Kidney (tissue), 14 donors: ENCODE results near the gene PAM16. TPM values are rescaled to one million over a fixed set of nuclear protein-coding genes. Genes with fewer than 3 reads are reported as not detected.

Experiments
- DNase-seq, 5 donors: peaks; one replicate each; pipeline ENCODE4 v3.0.0-alpha.2; 2013 to 2020
- FAIRE-seq: peaks from 2 replicates; lab custom pipeline; 2012; peaks lifted over from hg19 to GRCh38; lab: Jason Lieb, UNC
- H3K27ac ChIP-seq, 2 donors: one replicate each; pipeline ENCODE4 v1.7.0; 2013; ENCODE audit warnings: low read depth in 2 of 2, low read length in 2 of 2, inconsistent platforms in 1 of 2
- H3K27me3 ChIP-seq: one replicate; pipeline ENCODE4 v1.7.1; 2013; ENCODE audit warnings: low read length, inconsistent platforms; ENCODE audit not compliant: control insufficient read depth, insufficient read depth
- H3K36me3 ChIP-seq, 3 donors: one replicate each; pipeline versions ENCODE4 v1.7.0 to v1.7.1; 2013; ENCODE audit warnings: low read length in 3 of 3, control low read depth in 1 of 3, inconsistent platforms in 1 of 3; ENCODE audit not compliant: insufficient read depth in 3 of 3, control insufficient read depth in 2 of 3
- H3K4me1 ChIP-seq, 3 donors: one replicate each; pipeline versions ENCODE4 v1.7.0 to v1.7.1; 2013; ENCODE audit warnings: low read length in 3 of 3, inconsistent platforms in 1 of 3, low read depth in 1 of 3; ENCODE audit not compliant: control insufficient read depth in 2 of 3, insufficient read depth in 2 of 3
- H3K4me3 ChIP-seq, 3 donors: one replicate each; pipeline versions ENCODE4 v1.7.0 to v1.8.1; 2013; ENCODE audit warnings: low read length in 3 of 3, control low read depth in 1 of 3, inconsistent platforms in 1 of 3
- H3K9ac ChIP-seq, 3 donors: one replicate each; pipeline versions ENCODE4 v1.7.0 to v1.7.1; 2013; ENCODE audit warnings: low read length in 3 of 3, control low read depth in 1 of 3, inconsistent platforms in 1 of 3
- H3K9me3 ChIP-seq, 3 donors: one replicate each; pipeline versions ENCODE4 v1.7.0 to v1.7.1; 2013; ENCODE audit warnings: low read length in 3 of 3, control low read depth in 1 of 3, inconsistent platforms in 1 of 3; ENCODE audit not compliant: control insufficient read depth in 2 of 3, insufficient read depth in 1 of 3
- intact Hi-C: fragments of 100-400 bp; cut with DNase I; formaldehyde crosslinking; loops from one replicate; pipeline ENCODE4 v1.11.1; 2022
- polyA plus RNA-seq: library from polyadenylated mRNA; stranded (reverse); fragments of 350-450 nt; fragmentation: Illumina TruSeq; extraction: RNeasy Lipid Tissue Mini Kit (QIAGEN cat#74804); gene quantifications from one replicate; pipeline ENCODE4 v1.2.3, GENCODE V29; 2014; ENCODE audit warnings: low read depth, low replicate concordance; ENCODE audit not compliant: insufficient read depth
- total RNA-seq: library from RNA; stranded (reverse); fragmentation: NEBNext Ultra II Directional; extraction: Animal tissue kit (Norgen Biotek cat#: 25700); gene quantifications from one replicate; pipeline ENCODE4 v1.2.1, GENCODE V29; 2021
- TF ChIP-seq, protein P1 (sequence below): IDR thresholded peaks from 3 replicates; pipeline ENCODE4 v1.5.1; 2012; ENCODE audit warnings: mild to moderate bottlenecking, moderate library complexity, borderline replicate concordance; ENCODE audit not compliant: insufficient read depth; ENCODE audit errors: extremely low read depth
- donor health status: control.
- donor health status: control.
- donor health status: control.
- donor health status: control.
- donor health status: control.
- donor health status: DM: yes; HTN: yes; CAD: no.
- donor health status: Normal renal cell carcinoma (clear cell type).

The PAM16 gene
- total and polyA plus RNA-seq, 2 donors from 2014 or later = 29.4 to 61.1 TPM

DNA sequence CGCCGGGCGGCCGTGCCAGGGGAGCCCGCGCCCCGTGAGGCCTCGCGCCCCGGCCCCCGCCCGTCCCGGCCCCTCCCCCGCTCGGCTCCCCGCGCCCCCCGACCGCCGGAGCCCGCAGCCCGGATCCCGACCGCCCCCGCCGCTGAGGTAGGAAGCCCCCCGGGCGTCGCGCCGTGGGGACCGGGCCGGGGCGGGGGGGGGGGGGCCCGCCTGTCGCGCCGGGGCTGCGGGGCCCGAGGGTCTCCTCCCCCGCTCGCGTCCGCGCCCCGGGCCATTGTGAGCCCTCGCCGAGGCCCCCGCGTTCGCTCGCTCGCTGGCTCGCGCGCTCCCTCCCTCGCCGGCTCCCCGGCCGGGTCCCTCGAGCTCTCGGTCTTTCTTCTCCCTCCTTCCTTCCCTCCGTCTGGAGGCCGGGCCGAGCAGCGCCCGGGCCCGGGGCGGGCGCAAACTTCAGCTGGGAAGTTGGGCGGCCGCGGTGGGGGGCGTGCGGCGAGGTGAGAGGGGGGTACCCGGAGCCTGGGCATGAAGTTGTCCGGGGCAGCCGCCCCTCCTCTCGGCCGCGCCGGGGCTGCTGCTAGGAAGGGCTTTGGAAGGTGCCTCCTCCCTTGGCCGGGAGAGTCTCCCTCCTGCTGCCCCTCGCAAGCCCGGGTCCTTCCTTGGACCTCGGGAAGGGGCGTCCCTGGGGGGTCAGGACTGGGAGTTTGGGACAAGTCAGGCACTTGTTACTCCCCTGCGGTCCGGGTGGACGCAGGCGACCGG is 34.8 kb downstream of the PAM16 start:
- TF ChIP-seq, protein P1, sequence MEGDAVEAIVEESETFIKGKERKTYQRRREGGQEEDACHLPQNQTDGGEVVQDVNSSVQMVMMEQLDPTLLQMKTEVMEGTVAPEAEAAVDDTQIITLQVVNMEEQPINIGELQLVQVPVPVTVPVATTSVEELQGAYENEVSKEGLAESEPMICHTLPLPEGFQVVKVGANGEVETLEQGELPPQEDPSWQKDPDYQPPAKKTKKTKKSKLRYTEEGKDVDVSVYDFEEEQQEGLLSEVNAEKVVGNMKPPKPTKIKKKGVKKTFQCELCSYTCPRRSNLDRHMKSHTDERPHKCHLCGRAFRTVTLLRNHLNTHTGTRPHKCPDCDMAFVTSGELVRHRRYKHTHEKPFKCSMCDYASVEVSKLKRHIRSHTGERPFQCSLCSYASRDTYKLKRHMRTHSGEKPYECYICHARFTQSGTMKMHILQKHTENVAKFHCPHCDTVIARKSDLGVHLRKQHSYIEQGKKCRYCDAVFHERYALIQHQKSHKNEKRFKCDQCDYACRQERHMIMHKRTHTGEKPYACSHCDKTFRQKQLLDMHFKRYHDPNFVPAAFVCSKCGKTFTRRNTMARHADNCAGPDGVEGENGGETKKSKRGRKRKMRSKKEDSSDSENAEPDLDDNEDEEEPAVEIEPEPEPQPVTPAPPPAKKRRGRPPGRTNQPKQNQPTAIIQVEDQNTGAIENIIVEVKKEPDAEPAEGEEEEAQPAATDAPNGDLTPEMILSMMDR = no peak
- Histone ChIP-seq H3K9me3 (no peaks in the 10 kb centered on the region), H3K4me1 (peaks cover 0 to 49% (median 36%) of the 10 kb centered on the region in 3 donors), H3K27me3 (no peaks in the 10 kb centered on the region), H3K9ac (peak overlapping the region in 2 of 3 donors; percentile 26 to 84), H3K36me3 (no peaks in the 10 kb centered on the region), H3K4me3 (peak overlapping the region; percentile 48 to 82 (median 52)), H3K27ac (peak overlapping the region; percentile 90 to 93)
- intact Hi-C loops = no loop called here
- FAIRE-seq (no peak), DNase-seq (peak in 3 of 5 donors; percentile 54 to 84 (median 67))

DNA sequence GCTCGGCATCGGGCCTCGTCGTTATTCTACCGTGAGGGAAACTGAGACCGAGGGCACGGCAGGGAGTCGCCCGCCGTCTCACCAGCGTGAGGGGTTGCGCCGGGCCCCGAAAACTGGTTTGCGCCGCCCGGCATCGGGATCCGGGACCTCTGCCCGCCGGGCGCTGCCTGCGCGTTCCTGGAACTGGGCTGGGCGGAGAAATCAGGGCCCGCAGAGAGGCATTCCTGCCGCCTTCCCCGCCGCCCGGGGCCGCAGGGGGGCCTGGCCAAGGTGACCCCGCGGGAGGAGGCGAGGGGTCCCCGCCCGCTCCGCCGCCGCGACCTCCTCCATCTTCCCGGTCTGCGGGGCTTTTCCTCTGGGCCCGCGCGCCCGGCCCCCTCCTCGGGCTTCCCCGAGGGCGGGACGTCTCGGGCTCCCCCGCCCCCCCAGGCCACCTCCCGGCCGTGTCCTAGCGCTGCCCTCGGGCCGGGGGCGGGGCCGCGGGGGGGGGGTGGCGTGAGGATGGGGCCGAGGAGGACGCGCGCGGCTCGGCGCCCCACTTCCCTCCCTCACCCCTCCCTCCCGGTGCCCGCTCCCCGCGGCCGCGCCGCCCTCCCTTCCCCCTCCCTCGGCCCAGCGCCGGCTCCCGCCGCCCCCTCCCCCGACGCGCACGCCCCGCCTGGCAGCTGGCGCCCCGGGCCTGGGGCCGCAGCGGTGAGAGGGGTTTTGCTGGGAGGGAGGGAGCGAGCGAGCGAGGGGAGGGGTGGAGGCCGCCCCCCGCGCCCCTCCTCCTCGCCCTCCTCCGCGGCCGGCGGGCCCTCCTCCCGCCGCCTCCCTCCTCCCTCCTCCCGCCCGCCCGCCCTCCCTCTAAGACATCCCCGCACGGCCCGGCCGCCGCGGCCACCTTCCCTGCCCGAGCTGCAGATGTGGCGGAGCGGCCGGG is 35.7 kb downstream of the PAM16 start, which contains the start of gene GLIS2:
TSS of gene GLIS2 (plus strand) at position 882 of the 922 bp plus-strand sequence. CDS start 16,214 bp downstream, outside the sequence.
- Histone ChIP-seq H3K9ac (peak within 1 kb of the TSS in 2 of 3 donors; percentile 45 to 85), H3K9me3 (no peaks in the 10 kb centered on the region), H3K4me1 (peaks cover 0 to 41% (median 27%) of the 10 kb centered on the region in 3 donors), H3K27ac (peak within 1 kb of the TSS; percentile 90 to 96), H3K36me3 (no peaks in the 10 kb centered on the region), H3K27me3 (no peaks in the 10 kb centered on the region), H3K4me3 (peak within 1 kb of the TSS; percentile 48 to 82 (median 54))
- intact Hi-C loops = no loop called here
- DNase-seq (peak; percentile 93 to 96 (median 94)), FAIRE-seq (no peak)
- TF ChIP-seq, protein P1 = no peak

DNA sequence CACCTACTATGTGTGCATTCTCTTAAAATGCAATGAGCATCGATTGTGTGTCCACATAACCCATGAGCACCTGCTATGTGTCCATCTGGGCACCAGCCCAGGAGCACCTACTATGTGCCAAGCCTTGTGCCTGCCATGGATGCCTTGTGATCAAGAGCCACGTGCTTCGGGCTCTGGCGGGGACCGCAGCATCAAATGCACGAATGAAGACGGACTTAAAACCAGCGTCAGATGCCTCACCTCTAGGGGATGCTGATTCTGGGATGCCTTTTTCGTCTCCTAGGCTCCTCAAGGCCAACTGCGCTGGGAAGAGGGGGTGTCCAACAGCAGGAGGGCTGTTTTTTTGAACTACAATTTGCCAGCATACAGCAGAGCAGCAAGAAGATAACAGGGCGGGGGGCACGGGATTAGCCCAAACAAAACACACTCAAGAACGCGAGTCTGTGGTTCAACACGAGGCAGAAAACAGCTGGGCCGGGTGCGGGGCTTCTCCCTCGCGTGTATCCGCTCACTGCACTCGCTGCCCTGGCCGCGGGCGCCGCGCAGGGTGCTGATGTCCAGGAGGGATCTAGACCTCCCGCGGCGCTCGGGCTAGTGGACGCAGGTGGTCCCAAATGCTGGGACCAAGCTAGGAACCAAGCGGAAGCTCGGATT is 36.5 kb downstream of the PAM16 start:
- no peaks in the 10 kb centered on the region for H3K9me3 ChIP-seq
- no peak for FAIRE-seq
- no peaks in the 10 kb centered on the region for H3K36me3 ChIP-seq
- intact Hi-C loops = no loop called here
- DNase-seq = peak; percentile 66 to 84 (median 81)
- H3K27me3 ChIP-seq = no peaks in the 10 kb centered on the region
- TF ChIP-seq, protein P1 = no peak
- peaks cover 0 to 34% (median 24%) of the 10 kb centered on the region in 3 donors for H3K4me1 ChIP-seq
- peak overlapping the region; percentile 88 to 96 for H3K27ac ChIP-seq
- H3K4me3 ChIP-seq = peak overlapping the region; percentile 39 to 66 (median 54)
- peak overlapping the region in 2 of 3 donors; percentile 45 to 85 for H3K9ac ChIP-seq
